ENCODE measurements around the gene CREB1.

CREB1 gene

DNA sequence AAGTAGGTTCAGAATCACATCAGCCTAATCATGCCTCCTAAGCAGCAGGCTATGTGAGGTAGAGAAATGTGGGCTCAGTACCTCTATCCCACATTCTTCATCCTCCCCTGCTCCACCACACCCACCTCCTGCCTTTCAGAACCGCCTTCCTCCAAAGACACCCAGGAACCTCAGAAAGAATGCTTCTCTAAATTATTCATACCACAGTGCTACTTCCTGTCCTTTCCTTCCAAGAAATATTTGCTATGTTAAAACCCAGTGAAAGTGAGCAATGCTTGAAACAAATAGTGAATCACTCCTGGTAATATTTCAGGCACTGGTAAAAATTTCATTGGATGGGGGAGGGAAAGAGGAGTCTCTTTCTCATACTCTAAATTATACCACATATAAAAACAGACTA is 24.0 kb upstream of the CREB1 start:
- peak in 1 of 2 experiments; percentile 27 for DNase-seq (ENCODE audit: low read depth in 1 of 2, low spot score in 1 of 2)
- no peaks in the 10 kb centered on the region for H3K27me3 ChIP-seq (ENCODE audit: insufficient read depth, poor library complexity, severe bottlenecking)
- TF ChIP-seq POLR2AphosphoS5 (IDR thresholded peaks at IDR 0.05; ENCODE audit: low read depth) (no peak), GABPA (IDR thresholded peaks at IDR 0.05; ENCODE audit: low read depth) (no peak), SPI1 (IDR thresholded peaks at IDR 0.05; ENCODE audit: borderline replicate concordance, low read depth) (no peak)
- TF ChIP-seq, protein P1, sequence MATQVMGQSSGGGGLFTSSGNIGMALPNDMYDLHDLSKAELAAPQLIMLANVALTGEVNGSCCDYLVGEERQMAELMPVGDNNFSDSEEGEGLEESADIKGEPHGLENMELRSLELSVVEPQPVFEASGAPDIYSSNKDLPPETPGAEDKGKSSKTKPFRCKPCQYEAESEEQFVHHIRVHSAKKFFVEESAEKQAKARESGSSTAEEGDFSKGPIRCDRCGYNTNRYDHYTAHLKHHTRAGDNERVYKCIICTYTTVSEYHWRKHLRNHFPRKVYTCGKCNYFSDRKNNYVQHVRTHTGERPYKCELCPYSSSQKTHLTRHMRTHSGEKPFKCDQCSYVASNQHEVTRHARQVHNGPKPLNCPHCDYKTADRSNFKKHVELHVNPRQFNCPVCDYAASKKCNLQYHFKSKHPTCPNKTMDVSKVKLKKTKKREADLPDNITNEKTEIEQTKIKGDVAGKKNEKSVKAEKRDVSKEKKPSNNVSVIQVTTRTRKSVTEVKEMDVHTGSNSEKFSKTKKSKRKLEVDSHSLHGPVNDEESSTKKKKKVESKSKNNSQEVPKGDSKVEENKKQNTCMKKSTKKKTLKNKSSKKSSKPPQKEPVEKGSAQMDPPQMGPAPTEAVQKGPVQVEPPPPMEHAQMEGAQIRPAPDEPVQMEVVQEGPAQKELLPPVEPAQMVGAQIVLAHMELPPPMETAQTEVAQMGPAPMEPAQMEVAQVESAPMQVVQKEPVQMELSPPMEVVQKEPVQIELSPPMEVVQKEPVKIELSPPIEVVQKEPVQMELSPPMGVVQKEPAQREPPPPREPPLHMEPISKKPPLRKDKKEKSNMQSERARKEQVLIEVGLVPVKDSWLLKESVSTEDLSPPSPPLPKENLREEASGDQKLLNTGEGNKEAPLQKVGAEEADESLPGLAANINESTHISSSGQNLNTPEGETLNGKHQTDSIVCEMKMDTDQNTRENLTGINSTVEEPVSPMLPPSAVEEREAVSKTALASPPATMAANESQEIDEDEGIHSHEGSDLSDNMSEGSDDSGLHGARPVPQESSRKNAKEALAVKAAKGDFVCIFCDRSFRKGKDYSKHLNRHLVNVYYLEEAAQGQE (IDR thresholded peaks at IDR 0.05; ENCODE audit: insufficient replicate concordance, low read depth), result no peak
- TF ChIP-seq, protein P2, sequence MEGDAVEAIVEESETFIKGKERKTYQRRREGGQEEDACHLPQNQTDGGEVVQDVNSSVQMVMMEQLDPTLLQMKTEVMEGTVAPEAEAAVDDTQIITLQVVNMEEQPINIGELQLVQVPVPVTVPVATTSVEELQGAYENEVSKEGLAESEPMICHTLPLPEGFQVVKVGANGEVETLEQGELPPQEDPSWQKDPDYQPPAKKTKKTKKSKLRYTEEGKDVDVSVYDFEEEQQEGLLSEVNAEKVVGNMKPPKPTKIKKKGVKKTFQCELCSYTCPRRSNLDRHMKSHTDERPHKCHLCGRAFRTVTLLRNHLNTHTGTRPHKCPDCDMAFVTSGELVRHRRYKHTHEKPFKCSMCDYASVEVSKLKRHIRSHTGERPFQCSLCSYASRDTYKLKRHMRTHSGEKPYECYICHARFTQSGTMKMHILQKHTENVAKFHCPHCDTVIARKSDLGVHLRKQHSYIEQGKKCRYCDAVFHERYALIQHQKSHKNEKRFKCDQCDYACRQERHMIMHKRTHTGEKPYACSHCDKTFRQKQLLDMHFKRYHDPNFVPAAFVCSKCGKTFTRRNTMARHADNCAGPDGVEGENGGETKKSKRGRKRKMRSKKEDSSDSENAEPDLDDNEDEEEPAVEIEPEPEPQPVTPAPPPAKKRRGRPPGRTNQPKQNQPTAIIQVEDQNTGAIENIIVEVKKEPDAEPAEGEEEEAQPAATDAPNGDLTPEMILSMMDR (IDR thresholded peaks at IDR 0.05; ENCODE audit: insufficient read depth, low read length), result no peak
- H3K27ac ChIP-seq (replicated peaks), result no peak overlapping the region
- no peak overlapping the region for H3K4me3 ChIP-seq (replicated peaks; ENCODE audit: insufficient read depth, low read length)

DNA sequence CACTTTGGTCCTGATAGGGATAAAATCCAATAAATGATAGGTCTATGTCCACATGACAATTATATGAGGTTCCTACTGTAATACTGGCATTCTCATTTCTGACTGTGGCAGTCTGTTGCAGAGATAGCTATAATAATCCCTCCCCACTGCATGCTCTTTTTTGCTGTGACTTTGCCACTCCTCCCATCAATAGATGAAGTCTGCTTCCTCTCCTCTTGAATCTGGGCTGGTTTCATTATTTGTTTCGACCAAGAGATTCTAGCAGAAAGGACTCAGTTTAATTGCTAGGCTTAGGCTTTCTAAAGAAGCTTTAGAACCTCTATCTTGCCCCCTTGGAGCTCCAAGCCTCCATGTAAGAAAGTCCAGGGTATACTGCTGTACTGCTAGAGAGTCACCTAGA is 23.3 kb upstream of the CREB1 start:
- TF ChIP-seq, protein P2 (IDR thresholded peaks at IDR 0.05; ENCODE audit: insufficient read depth, low read length), result no peak
- TF ChIP-seq GABPA (IDR thresholded peaks at IDR 0.05; ENCODE audit: low read depth) (no peak), POLR2AphosphoS5 (IDR thresholded peaks at IDR 0.05; ENCODE audit: low read depth) (no peak), SPI1 (IDR thresholded peaks at IDR 0.05; ENCODE audit: borderline replicate concordance, low read depth) (no peak)
- TF ChIP-seq, protein P1 (IDR thresholded peaks at IDR 0.05; ENCODE audit: insufficient replicate concordance, low read depth), result no peak
- no peak for DNase-seq (ENCODE audit: low read depth in 1 of 2, low spot score in 1 of 2)
- H3K4me3 ChIP-seq (replicated peaks; ENCODE audit: insufficient read depth, low read length), result no peak overlapping the region
- no peaks in the 10 kb centered on the region for H3K27me3 ChIP-seq (ENCODE audit: insufficient read depth, poor library complexity, severe bottlenecking)
- no peak overlapping the region for H3K27ac ChIP-seq (replicated peaks)

DNA sequence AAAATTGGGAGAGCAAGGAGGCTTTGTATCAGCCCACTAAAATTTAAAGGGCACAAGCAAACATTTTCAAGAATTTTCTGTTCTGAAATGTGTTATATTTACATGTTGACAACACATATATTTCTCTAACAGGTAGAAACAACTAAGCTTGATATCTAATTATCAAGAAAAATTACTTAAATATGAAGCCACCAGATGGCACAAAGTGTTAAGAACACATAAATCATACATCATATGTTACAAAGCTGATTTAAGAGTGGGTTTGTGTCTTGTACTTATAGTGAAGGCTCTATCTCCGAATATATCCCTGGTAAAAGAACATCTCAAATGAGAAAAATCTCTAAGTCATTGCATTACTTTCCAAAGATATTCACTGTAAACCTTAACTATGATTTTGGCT is 19.6 kb upstream of the CREB1 start:
- Histone ChIP-seq H3K27me3 (ENCODE audit: insufficient read depth, poor library complexity, severe bottlenecking) (no peaks in the 10 kb centered on the region), H3K27ac (replicated peaks) (no peak overlapping the region), H3K4me3 (replicated peaks; ENCODE audit: insufficient read depth, low read length) (no peak overlapping the region)
- TF ChIP-seq POLR2AphosphoS5 (IDR thresholded peaks at IDR 0.05; ENCODE audit: low read depth) (no peak), SPI1 (IDR thresholded peaks at IDR 0.05; ENCODE audit: borderline replicate concordance, low read depth) (no peak), GABPA (IDR thresholded peaks at IDR 0.05; ENCODE audit: low read depth) (no peak)
- TF ChIP-seq, protein P1 (IDR thresholded peaks at IDR 0.05; ENCODE audit: insufficient replicate concordance, low read depth), result no peak
- TF ChIP-seq, protein P2 (IDR thresholded peaks at IDR 0.05; ENCODE audit: insufficient read depth, low read length), result no peak
- no peak for DNase-seq (ENCODE audit: low read depth in 1 of 2, low spot score in 1 of 2)
